ENCODE results near the gene KLF2.

GRCh38 chr19:16349551-16350152 is 25.0 kb downstream of the KLF2 start:
- no peak for TF ChIP-seq CTCF (IDR thresholded peaks at IDR 0.05)
- no peak for TF ChIP-seq POLR2A (IDR thresholded peaks at IDR 0.05)

All from body of pancreas (tissue), 4 donors.